Measurements from ENCODE around the gene YTHDF2. TPM values are rescaled to one million over a fixed set of nuclear protein-coding genes. Genes with fewer than 3 reads are reported as not detected.
"Not testable (repeated sequence)": the region's sequence is repeated elsewhere in the genome, so short reads cannot be mapped to it uniquely, and the experiment has no call there.

Gene YTHDF2
- total RNA-seq, 4 donors from 2014 or later = 24.4 to 83.7 (median 58.6) TPM

GRCh38 chr1:28792644-28793121, 55.9 kb downstream of the YTHDF2 start:
- H3K9me3 ChIP-seq = no peaks in the 10 kb centered on the region
- no peaks in the 10 kb centered on the region for H3K27me3 ChIP-seq
- no peaks in the 10 kb centered on the region for H3K4me1 ChIP-seq
- H3K27ac ChIP-seq = no peak overlapping the region
- H3K4me3 ChIP-seq = no peak overlapping the region
- no peak for DNase-seq
- H3K36me3 ChIP-seq = no peaks in the 10 kb centered on the region
- intact Hi-C loops (cut with DNase I; ENCODE audit: low total_unique reads) = no loop called here
- TF ChIP-seq CTCF (IDR thresholded peaks at IDR 0.05) = no peak
- no peak for TF ChIP-seq POLR2A (IDR thresholded peaks at IDR 0.05)

- H3K27ac ChIP-seq; H3K9me3 ChIP-seq; H3K4me3 ChIP-seq; intact Hi-C loops (cut with DNase I; ENCODE audit: low total_unique reads); DNase-seq; H3K4me1 ChIP-seq; H3K36me3 ChIP-seq; H3K27me3 ChIP-seq: not testable (repeated sequence)
Measured at GRCh38 chr1:28794582-28794981, 57.8 kb downstream of the YTHDF2 start.

GRCh38 chr1:28796352-28797211, 59.8 kb downstream of the YTHDF2 start:
- H3K4me1 ChIP-seq = no peaks in the 10 kb centered on the region
- no peaks in the 10 kb centered on the region for H3K36me3 ChIP-seq
- no peak overlapping the region for H3K4me3 ChIP-seq
- H3K9me3 ChIP-seq = no peaks in the 10 kb centered on the region
- H3K27me3 ChIP-seq = no peaks in the 10 kb centered on the region
- TF ChIP-seq CTCF (IDR thresholded peaks at IDR 0.05) = no peak
- TF ChIP-seq POLR2A (IDR thresholded peaks at IDR 0.05) = no peak
- intact Hi-C loops (cut with DNase I; ENCODE audit: low total_unique reads) = no loop called here
- DNase-seq = no peak
- H3K27ac ChIP-seq = no peak overlapping the region

GRCh38 chr1:28800324-28800723, 63.6 kb downstream of the YTHDF2 start:
- H3K27me3 ChIP-seq = no peaks in the 10 kb centered on the region
- no peak overlapping the region for H3K4me3 ChIP-seq
- H3K4me1 ChIP-seq = no peaks in the 10 kb centered on the region
- TF ChIP-seq POLR2A (IDR thresholded peaks at IDR 0.05) (no peak), CTCF (IDR thresholded peaks at IDR 0.05) (no peak)
- DNase-seq = no peak
- no peaks in the 10 kb centered on the region for H3K36me3 ChIP-seq
- H3K9me3 ChIP-seq = no peaks in the 10 kb centered on the region
- no peak overlapping the region for H3K27ac ChIP-seq
- intact Hi-C loops (cut with DNase I; ENCODE audit: low total_unique reads) = no loop called here

GRCh38 chr1:28801461-28801860, 64.7 kb downstream of the YTHDF2 start:
- DNase-seq = no peak
- intact Hi-C loops (cut with DNase I; ENCODE audit: low total_unique reads) = no loop called here
- Histone ChIP-seq H3K4me3 (no peak overlapping the region), H3K27ac (no peak overlapping the region), H3K36me3 (no peaks in the 10 kb centered on the region), H3K4me1 (no peaks in the 10 kb centered on the region), H3K9me3 (no peaks in the 10 kb centered on the region), H3K27me3 (no peaks in the 10 kb centered on the region)
- TF ChIP-seq POLR2A (IDR thresholded peaks at IDR 0.05) (no peak), CTCF (IDR thresholded peaks at IDR 0.05) (no peak)
